Fibroblast of skin of right biceps (primary cell): ENCODE data around the gene SLC35B2.

Experiments
- DNase-seq: peaks from one replicate; pipeline ENCODE4 v3.0.0-alpha.2; 2013

The SLC35B2 gene

GRCh38 chr6:44257025-44257752 lies at the start of gene SLC35B2:
TSS of gene SLC35B2 (minus strand) at chr6:44257528. CDS start at chr6:44257410, 118 bp downstream.
- DNase-seq: peak; percentile 72

- no peak for DNase-seq
These were observed 49.4 kb upstream of the SLC35B2 start for GRCh38 chr6:44306710-44307109.

GRCh38 chr6:44305200-44305725 lies 47.9 kb upstream of the SLC35B2 start:
- DNase-seq: no peak

GRCh38 chr6:44304282-44305199 lies 47.2 kb upstream of the SLC35B2 start:
- DNase-seq: peak; percentile 40

GRCh38 chr6:44303842-44304241 lies 46.5 kb upstream of the SLC35B2 start:
- no peak for DNase-seq

GRCh38 chr6:44302856-44303255 lies 45.5 kb upstream of the SLC35B2 start:
- DNase-seq: no peak

GRCh38 chr6:44301782-44302564 lies 44.6 kb upstream of the SLC35B2 start:
- DNase-seq: no peak

GRCh38 chr6:44301106-44301505 lies 43.8 kb upstream of the SLC35B2 start:
- DNase-seq: no peak

- DNase-seq: no peak
These were observed 43.0 kb upstream of the SLC35B2 start for GRCh38 chr6:44300292-44300823.

- DNase-seq: no peak
These were observed 41.5 kb upstream of the SLC35B2 start for GRCh38 chr6:44298864-44299263.

- DNase-seq: no peak
These were observed 40.9 kb upstream of the SLC35B2 start for GRCh38 chr6:44298055-44298803.

GRCh38 chr6:44297063-44298038 lies 40.0 kb upstream of the SLC35B2 start:
- peak; percentile 28 for DNase-seq

GRCh38 chr6:44294832-44295791 lies 37.8 kb upstream of the SLC35B2 start:
- DNase-seq: no peak

GRCh38 chr6:44292661-44293365 lies 35.5 kb upstream of the SLC35B2 start:
- no peak for DNase-seq

- no peak for DNase-seq
These were observed 34.5 kb upstream of the SLC35B2 start for GRCh38 chr6:44291841-44292240.

- DNase-seq: no peak
These were observed 32.5 kb upstream of the SLC35B2 start for GRCh38 chr6:44289726-44290260.

- DNase-seq: no peak
These were observed 29.4 kb upstream of the SLC35B2 start for GRCh38 chr6:44286747-44287146.

- no peak for DNase-seq
These were observed 28.9 kb upstream of the SLC35B2 start for GRCh38 chr6:44286285-44286565.
